HEK293 (cell line): ENCODE results near the gene B2M.
A peak's percentile ranks its signal among the peaks of the same experiment; 100 is the strongest.

ENCODE experiments used
- GLIS2 ChIP-seq: fragments of 450-650 bp; formaldehyde crosslinking; IDR thresholded peaks from 2 replicates; pipeline ENCODE4 v1.5.1; 2016; ENCODE audit warnings: missing biosample characterization, missing genetic modification characterization
- KLF16 ChIP-seq: fragments of 450-650 bp; formaldehyde crosslinking; IDR thresholded peaks from 2 replicates; pipeline ENCODE4 v1.5.1; 2017; ENCODE audit warnings: missing biosample characterization, missing genetic modification characterization
- SCRT1 ChIP-seq: fragments of 450-650 bp; formaldehyde crosslinking; IDR thresholded peaks from 2 replicates; pipeline ENCODE4 v1.5.1; 2016; ENCODE audit warnings: missing biosample characterization, missing genetic modification characterization, borderline replicate concordance
- ZBTB44 ChIP-seq: fragments of 450-650 bp; IDR thresholded peaks from 2 replicates; pipeline ENCODE4 v1.5.1; 2018; ENCODE audit warnings: missing biosample characterization, mild to moderate bottlenecking, missing genetic modification characterization
- ZBTB49 ChIP-seq: fragments of 450-650 bp; formaldehyde crosslinking; IDR thresholded peaks from 2 replicates; pipeline ENCODE4 v1.5.1; 2016; ENCODE audit warnings: missing biosample characterization, missing genetic modification characterization, low read depth
- ZEB2 ChIP-seq: fragments of 450-650 bp; formaldehyde crosslinking; IDR thresholded peaks from 2 replicates; pipeline ENCODE4 v1.5.1; 2016; ENCODE audit warnings: missing biosample characterization, missing genetic modification characterization
- ZFHX2 ChIP-seq: fragments of 450-650 bp; formaldehyde crosslinking; conservative IDR thresholded peaks from 2 replicates; pipeline ENCODE4 v1.5.1; 2016; ENCODE audit warnings: missing biosample characterization, missing genetic modification characterization
- ZFP37 ChIP-seq: fragments of 450-650 bp; formaldehyde crosslinking; IDR thresholded peaks from 2 replicates; pipeline ENCODE4 v1.5.1; 2016; ENCODE audit warnings: missing biosample characterization, missing genetic modification characterization
- ZNF10 ChIP-seq: fragments of 450-650 bp; formaldehyde crosslinking; IDR thresholded peaks from 2 replicates; pipeline ENCODE4 v1.5.1; 2017; ENCODE audit warnings: missing biosample characterization, missing genetic modification characterization
- ZNF138 ChIP-seq: fragments of 450-650 bp; formaldehyde crosslinking; IDR thresholded peaks from 2 replicates; pipeline ENCODE4 v1.5.1; 2016; ENCODE audit warnings: missing biosample characterization, missing genetic modification characterization, borderline replicate concordance
- ZNF280C ChIP-seq: fragments of 450-650 bp; formaldehyde crosslinking; IDR thresholded peaks from 2 replicates; pipeline ENCODE4 v1.5.1; 2016; ENCODE audit warnings: missing biosample characterization, missing genetic modification characterization
- ZNF324 ChIP-seq: fragments of 450-650 bp; formaldehyde crosslinking; IDR thresholded peaks from 2 replicates; pipeline ENCODE4 v1.5.1; 2016; ENCODE audit warnings: missing biosample characterization, missing genetic modification characterization
- ZNF366 ChIP-seq: fragments of 450-650 bp; formaldehyde crosslinking; conservative IDR thresholded peaks from 2 replicates; pipeline ENCODE4 v1.5.1; 2016; ENCODE audit warnings: missing biosample characterization, missing genetic modification characterization
- ZNF394 ChIP-seq: fragments of 450-650 bp; formaldehyde crosslinking; IDR thresholded peaks from 2 replicates; pipeline ENCODE4 v1.5.1; 2016; ENCODE audit warnings: missing biosample characterization, missing genetic modification characterization, mild to moderate bottlenecking, moderate library complexity, borderline replicate concordance
- ZNF473 ChIP-seq: fragments of 450-650 bp; formaldehyde crosslinking; IDR thresholded peaks from 2 replicates; pipeline ENCODE4 v1.5.1; 2017; ENCODE audit warnings: missing biosample characterization, missing genetic modification characterization
- ZNF48 ChIP-seq: fragments of 450-650 bp; formaldehyde crosslinking; IDR thresholded peaks from 2 replicates; pipeline ENCODE4 v1.5.1; 2016; ENCODE audit warnings: missing biosample characterization, missing genetic modification characterization
- ZNF501 ChIP-seq: fragments of 450-650 bp; formaldehyde crosslinking; IDR thresholded peaks from 2 replicates; pipeline ENCODE4 v1.5.1; 2016; ENCODE audit warnings: missing biosample characterization, missing genetic modification characterization
- ZNF654 ChIP-seq: fragments of 450-650 bp; formaldehyde crosslinking; IDR thresholded peaks from 2 replicates; pipeline ENCODE4 v1.5.1; 2016; ENCODE audit warnings: low read depth, missing biosample characterization, missing genetic modification characterization
- ZNF677 ChIP-seq: fragments of 450-650 bp; IDR thresholded peaks from 2 replicates; pipeline ENCODE4 v1.5.0; 2018; ENCODE audit warnings: missing biosample characterization, mild to moderate bottlenecking, missing genetic modification characterization, moderate library complexity
- ZNF768 ChIP-seq: fragments of 450-650 bp; formaldehyde crosslinking; IDR thresholded peaks from 2 replicates; pipeline ENCODE4 v1.5.1; 2018; ENCODE audit warnings: missing biosample characterization, mild to moderate bottlenecking, missing genetic modification characterization
- ZNF843 ChIP-seq: fragments of 450-650 bp; formaldehyde crosslinking; IDR thresholded peaks from 2 replicates; pipeline ENCODE4 v1.5.1; 2016; ENCODE audit warnings: missing biosample characterization, missing genetic modification characterization
- TF ChIP-seq, protein P1 (sequence below): fragments of 450-650 bp; formaldehyde crosslinking; IDR thresholded peaks from 2 replicates; pipeline ENCODE4 v1.5.0; 2017; ENCODE audit warnings: missing biosample characterization, missing genetic modification characterization, borderline replicate concordance
- TF ChIP-seq, protein P2 (sequence below): fragments of 450-650 bp; formaldehyde crosslinking; IDR thresholded peaks from 2 replicates; pipeline ENCODE4 v1.5.1; 2016; ENCODE audit warnings: missing biosample characterization, missing genetic modification characterization
- TF ChIP-seq, protein P3 (sequence below): fragments of 450-650 bp; formaldehyde crosslinking; IDR thresholded peaks from 2 replicates; pipeline ENCODE4 v1.5.1; 2016; ENCODE audit warnings: missing biosample characterization, missing genetic modification characterization
- TF ChIP-seq, protein P4 (sequence below): fragments of 450-650 bp; formaldehyde crosslinking; IDR thresholded peaks from 2 replicates; pipeline ENCODE4 v1.5.1; 2016; ENCODE audit warnings: missing biosample characterization, missing genetic modification characterization

The B2M gene

DNA sequence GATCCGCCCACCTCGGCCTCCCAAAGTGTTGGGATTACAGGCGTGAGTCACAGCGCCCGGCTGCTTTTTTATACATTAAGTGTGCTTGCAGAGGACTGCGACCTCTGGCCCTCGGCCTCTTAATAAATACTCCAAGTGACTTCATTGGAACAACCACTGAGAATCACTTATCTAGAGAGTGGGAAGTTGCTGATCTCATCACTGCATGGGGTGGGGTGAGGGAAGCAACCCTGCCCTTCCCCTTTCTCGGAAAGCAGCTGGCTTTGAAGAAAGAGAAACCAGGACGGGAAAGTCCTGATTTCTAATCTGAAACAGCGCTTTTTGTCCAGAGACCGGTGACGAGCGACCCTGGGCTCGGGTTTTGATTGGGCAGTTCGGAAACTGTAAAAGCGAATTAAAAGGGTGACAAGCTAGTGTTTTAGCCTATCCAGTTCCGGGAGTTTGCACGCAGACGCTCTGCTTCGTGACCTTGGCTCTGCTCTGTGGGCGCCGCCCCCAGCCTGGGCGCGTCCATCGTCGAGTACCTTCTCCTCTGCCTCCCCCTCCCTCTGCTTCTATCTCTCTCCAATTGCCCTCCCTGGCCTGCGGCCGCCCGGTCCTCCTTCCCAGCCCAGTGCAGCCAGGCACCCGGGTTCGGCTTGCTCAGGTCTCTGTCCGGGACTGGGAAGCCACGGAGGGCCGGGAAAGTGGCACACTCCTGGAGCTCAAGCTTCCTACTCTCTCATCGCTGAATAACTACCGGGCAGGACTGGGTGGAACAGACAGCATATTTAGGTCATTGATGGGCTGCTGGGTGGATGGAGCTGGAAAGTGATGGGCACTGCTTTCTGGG lies 17.5 kb downstream of the B2M start (continued):
- TF ChIP-seq, protein P1, sequence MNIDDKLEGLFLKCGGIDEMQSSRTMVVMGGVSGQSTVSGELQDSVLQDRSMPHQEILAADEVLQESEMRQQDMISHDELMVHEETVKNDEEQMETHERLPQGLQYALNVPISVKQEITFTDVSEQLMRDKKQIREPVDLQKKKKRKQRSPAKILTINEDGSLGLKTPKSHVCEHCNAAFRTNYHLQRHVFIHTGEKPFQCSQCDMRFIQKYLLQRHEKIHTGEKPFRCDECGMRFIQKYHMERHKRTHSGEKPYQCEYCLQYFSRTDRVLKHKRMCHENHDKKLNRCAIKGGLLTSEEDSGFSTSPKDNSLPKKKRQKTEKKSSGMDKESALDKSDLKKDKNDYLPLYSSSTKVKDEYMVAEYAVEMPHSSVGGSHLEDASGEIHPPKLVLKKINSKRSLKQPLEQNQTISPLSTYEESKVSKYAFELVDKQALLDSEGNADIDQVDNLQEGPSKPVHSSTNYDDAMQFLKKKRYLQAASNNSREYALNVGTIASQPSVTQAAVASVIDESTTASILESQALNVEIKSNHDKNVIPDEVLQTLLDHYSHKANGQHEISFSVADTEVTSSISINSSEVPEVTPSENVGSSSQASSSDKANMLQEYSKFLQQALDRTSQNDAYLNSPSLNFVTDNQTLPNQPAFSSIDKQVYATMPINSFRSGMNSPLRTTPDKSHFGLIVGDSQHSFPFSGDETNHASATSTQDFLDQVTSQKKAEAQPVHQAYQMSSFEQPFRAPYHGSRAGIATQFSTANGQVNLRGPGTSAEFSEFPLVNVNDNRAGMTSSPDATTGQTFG (tag by site-specific recombination), result no peak
- TF ChIP-seq ZBTB49 (tag by site-specific recombination) (no peak), ZNF48 (tag by site-specific recombination) (no peak), ZNF768 (tag by site-specific recombination) (no peak), ZNF280C (no peak), SCRT1 (tag by site-specific recombination) (no peak), ZNF366 (peak; percentile 89), ZEB2 (tag by site-specific recombination) (peak; percentile 79), ZFP37 (tag by site-specific recombination) (no peak), ZNF677 (no peak), GLIS2 (tag by site-specific recombination) (peak; percentile 41; the same call in 1 of the 2 replicates), ZFHX2 (tag by site-specific recombination) (peak; percentile 82), ZNF394 (tag by site-specific recombination) (0 out of 2 replicates have a peak, but pooled peaks have one; percentile 43), ZNF843 (tag by site-specific recombination) (no peak), ZNF324 (tag by site-specific recombination) (0 out of 2 replicates have a peak, but pooled peaks have one; percentile 20), ZNF138 (tag by site-specific recombination) (no peak), KLF16 (tag by site-specific recombination) (no peak), ZNF654 (tag by site-specific recombination) (no peak), ZNF10 (tag by site-specific recombination) (no peak), ZNF473 (tag by site-specific recombination) (no peak), ZNF501 (tag by site-specific recombination) (peak; percentile 73; the same call in 1 of the 2 replicates), ZBTB44 (tag by site-specific recombination) (no peak)
- TF ChIP-seq, protein P2, sequence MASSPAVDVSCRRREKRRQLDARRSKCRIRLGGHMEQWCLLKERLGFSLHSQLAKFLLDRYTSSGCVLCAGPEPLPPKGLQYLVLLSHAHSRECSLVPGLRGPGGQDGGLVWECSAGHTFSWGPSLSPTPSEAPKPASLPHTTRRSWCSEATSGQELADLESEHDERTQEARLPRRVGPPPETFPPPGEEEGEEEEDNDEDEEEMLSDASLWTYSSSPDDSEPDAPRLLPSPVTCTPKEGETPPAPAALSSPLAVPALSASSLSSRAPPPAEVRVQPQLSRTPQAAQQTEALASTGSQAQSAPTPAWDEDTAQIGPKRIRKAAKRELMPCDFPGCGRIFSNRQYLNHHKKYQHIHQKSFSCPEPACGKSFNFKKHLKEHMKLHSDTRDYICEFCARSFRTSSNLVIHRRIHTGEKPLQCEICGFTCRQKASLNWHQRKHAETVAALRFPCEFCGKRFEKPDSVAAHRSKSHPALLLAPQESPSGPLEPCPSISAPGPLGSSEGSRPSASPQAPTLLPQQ, result peak; percentile 60
- TF ChIP-seq, protein P3, sequence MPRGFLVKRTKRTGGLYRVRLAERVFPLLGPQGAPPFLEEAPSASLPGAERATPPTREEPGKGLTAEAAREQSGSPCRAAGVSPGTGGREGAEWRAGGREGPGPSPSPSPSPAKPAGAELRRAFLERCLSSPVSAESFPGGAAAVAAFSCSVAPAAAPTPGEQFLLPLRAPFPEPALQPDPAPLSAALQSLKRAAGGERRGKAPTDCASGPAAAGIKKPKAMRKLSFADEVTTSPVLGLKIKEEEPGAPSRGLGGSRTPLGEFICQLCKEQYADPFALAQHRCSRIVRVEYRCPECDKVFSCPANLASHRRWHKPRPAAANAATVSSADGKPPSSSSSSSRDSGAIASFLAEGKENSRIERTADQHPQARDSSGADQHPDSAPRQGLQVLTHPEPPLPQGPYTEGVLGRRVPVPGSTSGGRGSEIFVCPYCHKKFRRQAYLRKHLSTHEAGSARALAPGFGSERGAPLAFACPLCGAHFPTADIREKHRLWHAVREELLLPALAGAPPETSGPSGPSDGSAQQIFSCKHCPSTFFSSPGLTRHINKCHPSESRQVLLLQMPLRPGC (tag by site-specific recombination), result peak; percentile 52
- TF ChIP-seq, protein P4, sequence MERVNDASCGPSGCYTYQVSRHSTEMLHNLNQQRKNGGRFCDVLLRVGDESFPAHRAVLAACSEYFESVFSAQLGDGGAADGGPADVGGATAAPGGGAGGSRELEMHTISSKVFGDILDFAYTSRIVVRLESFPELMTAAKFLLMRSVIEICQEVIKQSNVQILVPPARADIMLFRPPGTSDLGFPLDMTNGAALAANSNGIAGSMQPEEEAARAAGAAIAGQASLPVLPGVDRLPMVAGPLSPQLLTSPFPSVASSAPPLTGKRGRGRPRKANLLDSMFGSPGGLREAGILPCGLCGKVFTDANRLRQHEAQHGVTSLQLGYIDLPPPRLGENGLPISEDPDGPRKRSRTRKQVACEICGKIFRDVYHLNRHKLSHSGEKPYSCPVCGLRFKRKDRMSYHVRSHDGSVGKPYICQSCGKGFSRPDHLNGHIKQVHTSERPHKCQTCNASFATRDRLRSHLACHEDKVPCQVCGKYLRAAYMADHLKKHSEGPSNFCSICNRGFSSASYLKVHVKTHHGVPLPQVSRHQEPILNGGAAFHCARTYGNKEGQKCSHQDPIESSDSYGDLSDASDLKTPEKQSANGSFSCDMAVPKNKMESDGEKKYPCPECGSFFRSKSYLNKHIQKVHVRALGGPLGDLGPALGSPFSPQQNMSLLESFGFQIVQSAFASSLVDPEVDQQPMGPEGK, result peak; percentile 64
